C1 segment of cervical spinal cord (tissue), 14 donors: ENCODE results near the gene DTWD2.
"Not testable (repeated sequence)": the region's sequence is repeated elsewhere in the genome, so short reads cannot be mapped to it uniquely, and the experiment has no call there.

Experiments
- DNase-seq, 14 donors: peaks; one replicate each; lab custom pipeline; 2025; lab: John Stamatoyannopoulos, UW

Gene DTWD2

DNA sequence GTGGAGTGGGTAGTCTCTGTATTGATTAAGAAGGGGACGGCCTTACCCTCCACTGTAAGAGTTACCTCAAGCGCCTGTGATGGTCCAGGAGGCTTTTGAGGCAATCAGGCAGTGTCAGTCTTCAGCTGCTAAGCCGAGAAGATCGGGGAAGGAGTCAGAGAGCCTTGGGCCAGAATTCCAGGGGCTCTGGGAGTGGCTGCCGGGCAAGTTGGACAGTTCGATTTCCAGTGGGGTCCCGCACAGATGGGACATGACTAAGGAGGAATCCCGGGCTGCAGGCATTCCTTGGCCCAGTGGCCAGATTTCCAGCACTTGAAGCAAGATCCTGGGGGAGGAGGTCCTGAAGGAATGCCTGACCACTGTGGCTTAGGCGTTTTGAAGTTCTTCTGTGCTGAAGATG is 38.0 kb downstream of the DTWD2 start:
- DNase-seq = not testable (repeated sequence)

DNA sequence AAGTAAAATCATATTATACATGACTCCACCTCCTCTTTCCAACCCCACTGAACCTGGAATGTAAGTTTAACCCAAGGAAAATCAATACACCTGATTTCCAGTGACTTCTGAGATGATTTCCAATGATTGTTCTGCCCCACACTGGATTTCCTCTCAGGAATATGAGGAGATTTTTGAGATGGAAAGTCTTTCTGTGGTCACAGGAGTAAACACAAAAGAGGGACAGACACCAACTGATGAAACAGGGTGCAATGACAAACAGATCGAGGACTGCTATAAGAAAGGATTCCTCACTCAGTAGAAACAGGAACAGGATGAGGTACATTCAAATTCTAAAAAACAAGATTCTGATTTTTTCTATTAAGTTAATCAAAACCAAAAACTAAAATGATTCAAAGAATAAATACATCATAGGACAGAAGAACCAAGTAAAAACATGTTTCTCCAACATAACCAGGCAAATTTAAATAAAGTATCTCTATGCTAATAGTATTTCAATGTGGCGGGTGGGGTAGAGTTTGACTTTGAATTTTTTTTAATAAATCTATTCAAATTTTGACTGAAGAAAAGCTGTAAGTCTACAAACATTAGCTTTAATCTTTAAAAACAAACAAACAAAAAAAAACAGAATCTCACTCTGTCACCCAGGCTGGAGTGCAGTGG is 42.1 kb downstream of the DTWD2 start:
- DNase-seq = no peak

DNA sequence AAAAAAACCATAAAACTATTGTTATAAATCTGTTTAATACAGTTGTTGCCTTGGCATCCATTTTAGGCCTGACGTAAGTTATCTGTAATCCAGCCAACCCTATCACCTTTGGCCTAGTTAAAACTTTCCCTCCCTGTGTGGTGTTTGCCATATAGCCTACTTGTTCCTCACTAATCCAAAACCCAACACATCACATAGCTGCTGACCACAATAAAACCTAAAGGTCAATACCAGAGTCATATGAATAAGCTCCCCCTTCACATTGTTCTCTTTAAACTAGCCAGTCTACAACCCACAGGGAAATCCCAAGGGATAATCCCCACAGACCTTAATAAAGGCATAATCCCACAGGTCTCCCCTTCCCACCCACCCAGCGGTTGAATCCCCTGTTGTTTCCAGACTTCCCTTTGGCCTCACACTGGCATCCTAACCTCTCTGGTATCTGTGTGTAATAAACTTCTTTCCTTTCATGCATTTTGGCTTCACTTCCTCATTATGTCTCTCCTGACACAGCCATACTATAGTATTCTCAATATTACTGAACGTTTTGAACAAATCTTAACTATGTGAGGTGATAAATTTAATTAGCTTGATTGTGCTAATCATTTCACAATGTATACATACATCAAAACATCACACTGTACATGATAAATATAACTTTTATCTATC is 50.8 kb downstream of the DTWD2 start:
- DNase-seq = no peak

DNA sequence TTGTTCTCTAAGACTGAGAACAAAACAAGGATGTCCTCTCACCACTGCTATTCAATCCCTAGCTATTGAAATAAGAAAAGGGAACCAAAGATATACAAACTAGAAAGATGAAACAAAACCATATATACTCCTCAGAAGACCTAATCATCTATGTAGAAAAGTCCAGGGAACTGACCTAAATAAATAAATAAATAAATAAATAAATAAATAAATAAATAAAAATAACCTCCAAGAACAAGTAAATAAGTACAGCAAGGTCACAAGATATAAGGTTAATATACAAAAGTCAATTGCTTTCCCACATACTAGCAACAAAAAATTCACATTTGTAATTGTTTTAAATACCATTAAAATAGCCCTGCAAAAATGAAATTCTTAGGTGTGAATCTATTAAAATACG is 54.6 kb downstream of the DTWD2 start:
- DNase-seq = no peak

DNA sequence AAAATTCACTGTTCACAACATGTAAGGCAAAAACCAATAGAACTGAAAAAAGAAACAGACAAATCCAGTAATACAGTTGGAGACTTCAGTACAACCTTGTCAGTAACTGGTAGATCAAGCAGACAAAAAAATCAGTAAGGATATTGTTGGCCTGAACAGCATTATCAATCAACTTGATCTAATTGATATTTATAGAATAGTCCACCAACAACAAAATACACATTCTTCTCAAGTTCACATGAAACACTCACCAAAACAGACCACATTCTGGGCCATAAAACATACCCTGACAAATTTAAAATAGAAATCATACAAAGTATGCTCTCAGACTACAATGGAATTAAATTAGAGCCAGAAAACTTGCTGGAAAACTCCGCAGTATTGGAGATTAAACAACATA is 56.8 kb downstream of the DTWD2 start:
- DNase-seq = no peak

DNA sequence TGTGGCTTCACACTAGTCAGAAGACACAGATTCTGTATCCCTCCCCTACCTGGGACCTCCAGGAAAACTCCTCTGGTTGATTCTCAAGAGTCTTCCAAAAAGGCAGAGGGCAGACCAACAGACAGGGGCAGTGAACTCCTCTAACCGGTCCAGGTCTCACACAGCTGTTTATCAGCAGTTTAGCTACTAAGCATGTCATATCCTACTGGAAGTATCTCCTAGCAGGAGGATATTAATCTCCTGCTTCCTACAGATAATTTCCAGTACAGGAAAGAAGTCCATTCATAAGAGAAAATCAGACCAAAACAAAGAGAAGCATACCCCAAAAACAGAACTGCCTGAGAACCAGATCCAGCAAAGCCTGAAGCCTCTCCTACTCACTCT is 64.3 kb downstream of the DTWD2 start:
- DNase-seq = no peak

DNA sequence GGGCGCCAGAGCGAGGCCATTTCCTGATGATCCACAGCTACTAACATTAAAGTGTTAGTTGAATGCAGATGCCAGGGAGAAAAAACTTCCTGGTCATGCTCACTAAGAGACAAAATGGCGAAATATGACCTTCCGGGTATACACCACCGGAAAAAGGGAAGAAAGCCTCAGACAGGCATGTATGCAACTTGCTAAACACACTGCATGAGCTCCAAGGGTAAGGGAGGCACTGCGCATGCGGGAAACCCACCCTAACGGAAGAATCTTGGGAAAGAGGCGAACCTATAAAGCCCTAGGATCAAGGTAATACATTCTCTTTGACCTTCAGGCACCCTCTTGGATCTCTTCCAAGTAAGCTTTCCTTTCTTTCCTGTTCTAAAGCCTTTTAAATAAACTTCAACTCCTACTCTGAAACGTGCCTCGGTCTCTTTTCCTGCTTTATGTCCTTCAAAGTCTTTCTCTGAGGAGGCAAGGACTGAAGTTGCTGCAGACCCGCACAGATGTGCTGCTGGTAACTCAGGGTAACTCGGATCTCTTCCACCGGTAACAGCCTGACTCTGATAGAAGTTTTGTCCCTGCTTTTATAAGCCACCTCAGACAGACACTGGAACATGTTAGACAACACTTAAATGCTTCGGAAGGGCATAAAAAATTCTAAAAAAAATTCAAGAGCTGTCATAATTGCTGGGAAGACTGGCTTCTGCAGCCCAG is 64.9 kb downstream of the DTWD2 start:
- DNase-seq = no peak

DNA sequence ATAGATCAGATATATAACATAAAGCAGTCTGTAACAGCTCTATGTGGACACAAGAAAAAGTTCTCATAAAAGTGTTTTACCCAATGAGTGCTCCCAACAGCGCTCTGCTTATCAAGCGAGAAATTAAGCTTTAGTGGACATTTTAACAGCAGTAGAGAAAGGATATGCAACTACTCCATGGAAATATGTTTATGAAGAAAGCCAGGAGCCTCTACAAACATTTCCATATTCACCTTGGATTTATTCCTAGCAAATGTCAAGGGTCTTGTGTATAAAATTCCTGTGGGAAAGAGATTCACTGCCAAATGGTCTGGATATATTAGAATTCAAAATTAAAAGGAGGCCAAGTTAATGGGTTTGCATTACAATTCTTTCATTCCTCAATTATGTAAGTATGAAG is 66.5 kb downstream of the DTWD2 start:
- DNase-seq = no peak

DNA sequence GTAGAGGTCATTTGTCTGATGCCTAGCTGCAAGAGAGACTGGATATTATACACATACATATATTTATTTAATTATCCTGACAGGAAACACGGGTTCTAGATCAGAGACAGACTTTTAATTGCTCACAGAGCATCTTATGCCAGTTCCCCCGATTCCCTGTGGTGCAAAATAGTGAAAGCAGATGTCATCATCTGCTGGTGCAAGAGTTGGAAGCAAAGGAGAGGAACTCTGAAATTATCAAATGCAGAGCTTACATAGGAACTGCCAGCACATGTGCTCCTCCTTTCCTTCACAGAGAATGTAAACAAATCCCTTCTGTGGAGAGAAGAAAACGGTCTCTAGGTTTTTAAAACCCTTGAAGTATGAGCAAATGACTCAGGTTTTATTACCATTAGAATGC is 69.3 kb downstream of the DTWD2 start:
- no peak for DNase-seq

DNA sequence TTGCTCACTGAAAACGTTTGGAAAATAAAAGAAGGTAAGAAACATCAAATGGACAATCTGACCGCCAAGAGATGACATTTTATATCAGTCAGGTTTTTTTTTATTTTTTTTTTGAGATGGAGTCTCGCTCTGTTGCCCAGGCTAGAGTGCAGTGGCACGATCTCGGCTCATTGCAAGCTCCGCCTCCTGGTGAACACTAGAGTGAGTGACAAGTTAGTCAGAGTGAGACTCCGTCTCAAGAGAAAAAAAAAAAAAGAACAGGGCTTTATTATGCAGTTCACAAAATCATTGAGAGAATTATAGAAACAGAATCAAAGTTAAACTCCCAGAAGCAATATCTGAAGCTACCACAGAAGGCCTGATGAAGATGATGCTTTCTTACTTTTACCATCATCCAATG is 70.1 kb downstream of the DTWD2 start:
- no peak for DNase-seq

DNA sequence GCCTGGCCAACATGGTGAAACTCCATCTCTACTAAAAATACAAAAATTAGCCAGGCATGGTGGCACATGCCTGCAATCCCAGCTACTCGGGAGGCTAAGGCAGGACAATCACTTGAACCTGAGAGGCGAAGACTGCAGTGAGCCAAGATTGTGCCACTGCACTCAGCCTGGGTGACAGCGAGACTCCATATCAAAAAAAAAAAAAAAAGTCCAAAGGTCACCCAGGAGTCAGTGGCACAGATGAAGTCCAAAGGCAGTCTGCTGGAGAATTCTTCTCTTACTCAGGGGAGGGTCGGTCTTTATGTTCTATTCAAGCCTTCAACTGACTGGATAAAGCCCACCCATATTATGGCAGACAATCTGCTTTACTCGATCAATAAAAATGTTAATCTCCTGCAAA is 80.8 kb downstream of the DTWD2 start:
- DNase-seq = not testable (repeated sequence)

DNA sequence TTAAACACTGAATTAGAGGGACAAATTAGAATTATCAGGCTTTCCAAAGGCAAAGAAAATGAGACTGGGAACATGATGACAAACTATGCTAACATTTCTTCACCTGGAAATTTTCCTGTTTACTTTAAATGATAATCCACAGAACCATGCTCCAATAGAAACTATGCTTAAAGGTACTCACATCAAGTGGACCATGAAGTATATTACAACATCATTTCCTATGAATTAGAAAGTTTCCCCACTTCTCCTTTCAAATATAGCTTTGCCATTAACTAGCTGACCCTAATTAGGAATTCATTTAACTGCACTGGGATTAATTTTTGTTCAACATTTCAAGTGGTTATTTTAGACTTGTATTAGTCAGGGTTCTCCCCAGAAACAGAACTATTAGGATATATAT is 81.4 kb downstream of the DTWD2 start:
- DNase-seq = no peak

DNA sequence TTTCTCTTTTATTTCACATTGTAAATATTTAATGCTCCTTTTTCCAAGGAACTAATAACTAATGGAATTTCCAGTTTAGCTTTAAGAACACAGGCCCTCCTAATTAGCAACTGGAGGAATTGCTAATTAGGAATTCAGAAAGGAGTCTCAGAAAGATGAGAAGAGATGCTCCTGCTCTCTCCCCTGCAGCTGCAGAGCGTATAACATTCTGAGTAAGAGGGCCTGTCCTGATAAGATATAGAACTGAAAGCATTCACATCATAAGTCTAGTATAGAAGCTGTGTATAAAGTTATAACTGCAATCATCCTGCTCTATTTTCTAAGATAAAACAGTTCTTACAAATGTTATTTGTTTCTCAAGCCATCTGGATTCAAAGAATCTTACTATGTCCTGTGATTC is 83.2 kb downstream of the DTWD2 start:
- DNase-seq = no peak

DNA sequence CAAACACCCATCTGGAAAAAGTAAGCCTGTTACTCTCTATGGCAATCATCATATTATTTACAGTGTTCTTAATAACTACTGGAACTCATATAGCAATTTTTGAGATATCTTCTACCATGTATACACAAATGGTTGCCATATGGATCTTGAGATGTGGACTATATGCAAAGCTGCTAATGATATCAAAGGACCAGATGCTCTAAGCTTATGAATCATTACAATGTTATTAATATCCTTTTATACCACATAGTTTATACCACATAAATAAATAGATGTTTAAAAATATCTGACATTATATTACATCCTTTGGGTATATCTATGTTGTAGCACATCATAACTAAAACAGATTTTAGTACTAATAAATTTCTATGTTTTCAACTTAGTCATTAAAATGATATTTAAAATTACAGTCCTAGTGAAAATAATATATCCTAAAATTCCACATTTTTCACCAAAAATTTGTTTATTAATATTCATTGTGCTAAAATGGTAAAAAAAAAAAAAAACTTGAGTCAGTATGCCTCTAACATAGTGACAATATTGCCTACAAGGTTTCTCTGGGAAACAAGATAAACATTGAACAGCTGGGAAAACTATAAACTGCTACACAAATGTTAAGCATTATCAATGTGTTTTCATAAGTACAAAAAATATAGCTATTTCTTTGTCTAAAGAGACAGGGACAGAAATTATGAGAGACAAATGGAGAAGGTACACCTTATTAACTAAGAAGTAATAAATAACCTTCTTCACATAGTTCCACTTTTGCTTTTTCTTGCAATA is 85.5 kb downstream of the DTWD2 start:
- DNase-seq = no peak

DNA sequence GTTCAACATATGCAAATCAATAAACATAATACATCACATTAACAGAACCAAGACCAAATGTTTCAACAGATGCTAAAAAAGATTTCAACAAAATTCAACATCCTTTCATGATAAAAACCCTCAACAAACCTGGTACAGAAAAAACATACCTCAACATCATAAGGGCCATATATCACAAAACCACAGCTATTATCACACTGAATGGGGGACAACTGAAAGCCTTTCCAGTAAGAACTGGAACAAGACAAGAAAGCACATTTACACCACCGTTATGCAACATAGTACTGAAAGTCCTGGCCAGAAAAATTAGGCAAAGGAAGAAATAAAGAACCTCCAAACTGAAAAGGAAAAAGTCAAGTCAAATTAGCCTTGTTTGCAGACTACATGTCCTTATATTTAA is 93.6 kb downstream of the DTWD2 start:
- DNase-seq = no peak

DNA sequence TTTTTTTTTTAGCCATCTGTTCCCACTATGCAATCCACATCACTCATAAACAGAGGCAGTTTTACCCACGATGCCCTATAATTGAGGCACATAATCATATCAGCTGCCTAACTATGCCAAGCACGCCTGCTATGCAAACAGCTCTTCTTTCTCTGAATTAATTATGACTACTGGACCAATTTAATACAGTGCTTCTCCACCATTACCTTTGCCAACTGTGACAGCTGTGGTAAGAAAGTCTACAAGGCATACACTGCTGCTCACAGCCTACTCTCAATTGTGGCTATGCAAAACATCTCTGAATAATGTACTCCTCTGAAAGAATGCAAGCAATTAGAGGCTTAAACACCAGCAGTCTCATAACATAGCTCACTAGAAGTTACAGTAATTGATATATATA is 97.1 kb downstream of the DTWD2 start:
- DNase-seq = no peak

DNA sequence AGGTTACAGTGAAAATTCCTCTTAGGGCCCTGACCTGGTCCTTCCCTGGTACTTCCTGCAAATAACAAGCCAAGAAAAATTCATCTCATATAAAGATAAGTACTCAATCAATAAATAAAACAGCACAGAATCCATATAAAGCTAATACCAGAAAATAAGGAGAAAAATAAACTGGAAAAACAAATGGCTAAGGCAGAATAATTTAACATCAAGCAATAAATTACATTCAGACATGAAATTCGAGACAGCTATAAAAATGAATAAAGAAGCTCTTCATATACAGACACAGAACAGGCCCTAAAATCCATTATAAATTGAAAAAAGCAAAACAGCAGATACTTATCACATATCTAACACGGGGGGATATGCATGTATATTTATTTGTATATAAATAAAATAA is 99.2 kb downstream of the DTWD2 start:
- no peak for DNase-seq

DNA sequence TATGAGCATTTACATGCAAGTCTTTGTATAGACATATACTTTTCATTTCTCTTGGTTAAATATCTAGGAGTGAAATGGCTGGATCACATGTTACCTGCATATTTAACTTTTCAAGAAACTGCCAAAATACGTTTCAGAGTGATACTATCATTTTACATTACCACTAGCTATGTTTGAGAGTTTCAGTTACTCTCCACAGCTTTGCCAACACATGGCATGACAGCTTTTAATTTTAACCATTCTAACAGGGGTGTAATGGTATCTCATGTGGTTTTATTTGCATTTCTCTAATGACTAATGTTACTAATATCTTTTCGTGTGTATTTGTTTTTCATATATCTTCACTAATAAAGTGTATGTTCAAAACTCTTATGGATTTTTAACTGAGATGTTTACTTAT is 99.8 kb downstream of the DTWD2 start:
- no peak for DNase-seq

DNA sequence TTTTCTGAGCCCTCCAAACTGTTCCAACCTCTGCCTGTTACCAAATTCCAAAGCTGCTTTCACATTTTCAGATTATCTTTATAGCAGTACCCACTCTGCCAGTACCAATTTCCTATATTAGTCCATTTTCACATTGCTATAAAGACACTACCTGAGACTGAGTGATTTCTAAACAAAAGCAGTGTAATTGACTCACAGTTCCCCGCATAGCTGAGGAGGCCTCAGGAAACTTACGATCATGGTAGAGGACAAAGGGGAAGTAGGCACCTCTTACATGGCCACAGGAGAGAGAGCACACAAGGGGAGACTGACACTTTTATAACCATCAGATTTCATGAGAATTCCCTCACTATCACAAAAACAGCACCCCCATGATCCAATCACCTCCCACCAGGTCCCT is 105.0 kb downstream of the DTWD2 start:
- no peak for DNase-seq

DNA sequence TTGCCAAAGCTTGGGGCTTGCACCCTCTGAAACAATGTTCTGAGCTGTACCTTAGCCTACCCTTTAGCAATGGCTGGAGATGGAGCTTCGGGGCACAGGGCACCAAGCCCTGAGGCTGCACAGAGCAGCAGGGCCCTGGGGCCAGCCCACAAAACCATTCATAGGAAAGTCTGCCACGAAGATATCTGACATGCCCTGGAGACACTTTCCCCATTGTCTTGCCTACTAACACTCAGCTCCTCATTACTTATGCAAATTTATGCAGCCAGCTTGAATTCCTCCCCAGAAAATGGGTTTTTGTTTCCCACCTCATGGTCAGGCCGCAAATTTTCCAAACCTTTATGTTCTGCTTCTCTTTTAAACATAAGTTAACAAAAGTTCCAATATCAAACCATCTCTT is 105.7 kb downstream of the DTWD2 start:
- DNase-seq = no peak

DNA sequence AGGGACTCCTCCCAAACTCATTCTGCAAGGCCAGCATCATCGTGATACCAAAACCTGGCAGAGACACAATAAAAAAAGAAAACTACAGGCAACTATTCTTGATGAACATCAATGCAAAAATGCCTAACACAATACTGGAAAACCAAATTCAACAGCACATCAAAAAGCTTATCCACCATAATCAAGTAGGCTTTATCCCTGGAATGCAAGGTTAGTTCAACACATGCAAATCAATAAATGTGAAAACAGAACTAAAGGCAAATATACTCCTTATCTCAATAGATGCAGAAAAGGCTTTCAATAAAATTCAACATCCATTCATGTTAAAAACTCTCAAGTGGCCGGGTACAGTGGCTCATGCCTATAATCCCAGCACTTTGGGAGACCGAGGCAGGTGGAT is 111.5 kb downstream of the DTWD2 start:
- DNase-seq = not testable (repeated sequence)

DNA sequence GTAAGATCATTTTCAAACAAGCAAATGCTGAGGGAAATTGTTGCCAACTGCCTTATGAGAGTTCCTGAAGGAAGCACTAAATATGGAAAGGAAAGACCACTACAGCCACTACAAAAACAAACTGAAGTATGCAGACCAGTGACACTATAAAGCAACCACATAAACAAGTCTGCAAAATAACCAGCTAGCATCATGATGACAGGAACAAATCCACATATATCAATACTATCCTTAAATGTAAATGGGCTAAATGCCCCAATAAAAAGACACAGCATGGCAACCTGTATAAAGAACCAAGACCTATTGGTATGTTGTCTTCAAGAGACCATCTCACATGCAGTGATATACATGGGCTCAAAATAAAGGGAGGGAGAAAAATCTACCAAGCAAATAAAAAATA is 113.2 kb downstream of the DTWD2 start:
- DNase-seq = no peak
